Mesenchymal stem cell (in vitro differentiated cells and primary cell): Measurements from ENCODE around the gene SH2D7.

Experiments
- DNase-seq: peaks from one replicate; pipeline ENCODE4 v3.0.0-alpha.2; 2013
- H2AFZ ChIP-seq: one replicate; pipeline ENCODE4 v1.6.1; 2013; ENCODE audit warnings: low read depth, mild to moderate bottlenecking, control low read depth, inconsistent platforms, low read length, moderate library complexity
- H2AK5ac ChIP-seq: 2 replicates; pipeline ENCODE4 v1.6.1; 2013; ENCODE audit warnings: low read length, moderate library complexity, mild to moderate bottlenecking, inconsistent platforms; ENCODE audit not compliant: severe bottlenecking
- H2BK120ac ChIP-seq: one replicate; pipeline ENCODE4 v1.6.1; 2013; ENCODE audit warnings: low read depth, mild to moderate bottlenecking, inconsistent platforms, low read length, moderate library complexity
- H2BK12ac ChIP-seq, 2 experiments: one replicate each; pipeline ENCODE4 v1.6.1; 2013; ENCODE audit warnings: inconsistent platforms in 2 of 2, low read length in 2 of 2, mild to moderate bottlenecking in 2 of 2, moderate library complexity in 2 of 2, control low read depth in 1 of 2
- H2BK15ac ChIP-seq: one replicate; pipeline ENCODE4 v1.6.1; 2013; ENCODE audit warnings: mild to moderate bottlenecking, low read depth, inconsistent platforms; ENCODE audit not compliant: poor library complexity, severe bottlenecking
- H2BK5ac ChIP-seq: 2 replicates; pipeline ENCODE4 v1.6.1; 2013; ENCODE audit warnings: low read depth, mild to moderate bottlenecking, low read length, control low read depth, inconsistent platforms; ENCODE audit not compliant: poor library complexity, severe bottlenecking
- H3K14ac ChIP-seq, 2 experiments: one replicate each; pipeline ENCODE4 v1.6.1; 2013; ENCODE audit warnings: inconsistent platforms in 2 of 2, low read length in 2 of 2, control low read depth in 1 of 2, mild to moderate bottlenecking in 1 of 2, moderate library complexity in 1 of 2
- H3K18ac ChIP-seq, 2 experiments: one replicate each; pipeline ENCODE4 v1.6.1; 2013; ENCODE audit warnings: inconsistent platforms in 2 of 2, low read length in 2 of 2, control low read depth in 1 of 2, low read depth in 1 of 2, mild to moderate bottlenecking in 1 of 2
- H3K23ac ChIP-seq, 2 experiments: one replicate each; pipeline ENCODE4 v1.6.1; 2013; ENCODE audit warnings: inconsistent platforms in 2 of 2, low read length in 2 of 2, mild to moderate bottlenecking in 2 of 2, moderate library complexity in 2 of 2, control low read depth in 1 of 2
- H3K27ac ChIP-seq: 2 replicates; pipeline ENCODE4 v1.5.1; 2013; ENCODE audit warnings: mild to moderate bottlenecking, moderate library complexity, low read length, control low read depth, inconsistent platforms; ENCODE audit not compliant: poor library complexity, severe bottlenecking
- H3K27me3 ChIP-seq, 2 experiments: 2 replicates each; pipeline versions ENCODE4 v1.6.1 to v1.7.0; 2013; ENCODE audit warnings: low read length in 2 of 2, mild to moderate bottlenecking in 2 of 2, moderate library complexity in 2 of 2, control low read depth in 1 of 2, inconsistent platforms in 1 of 2; ENCODE audit not compliant: control insufficient read depth in 1 of 2, insufficient read depth in 1 of 2
- H3K36me3 ChIP-seq, 2 experiments: 2 replicates each; pipeline versions ENCODE4 v1.6.1 to v1.7.0; 2013; ENCODE audit warnings: low read length in 2 of 2, control low read depth in 1 of 2, inconsistent platforms in 1 of 2, low read depth in 1 of 2, mild to moderate bottlenecking in 1 of 2; ENCODE audit not compliant: insufficient read depth in 2 of 2, control insufficient read depth in 1 of 2
- H3K4ac ChIP-seq, 2 experiments: one replicate each; pipeline ENCODE4 v1.6.1; 2013; ENCODE audit warnings: inconsistent platforms in 2 of 2, low read length in 2 of 2, mild to moderate bottlenecking in 2 of 2, moderate library complexity in 2 of 2, control low read depth in 1 of 2, low read depth in 1 of 2
- H3K4me1 ChIP-seq: 2 replicates; pipeline ENCODE4 v1.6.1; 2013; ENCODE audit warnings: low read depth, low read length, control low read depth; ENCODE audit not compliant: control insufficient read depth, insufficient read depth
- H3K4me2 ChIP-seq: 2 replicates; pipeline ENCODE4 v1.6.1; 2013; ENCODE audit warnings: low read length, mild to moderate bottlenecking, inconsistent platforms; ENCODE audit not compliant: poor library complexity, severe bottlenecking
- H3K4me3 ChIP-seq, 2 experiments: 2 replicates each; pipeline versions ENCODE4 v1.5.1 to v1.7.0; 2013; ENCODE audit warnings: low read length in 2 of 2, mild to moderate bottlenecking in 2 of 2, control low read depth in 1 of 2, low read depth in 1 of 2; ENCODE audit not compliant: insufficient read depth in 1 of 2
- H3K79me1 ChIP-seq: replicated peaks from 2 replicates; pipeline ENCODE4 v1.6.1; 2013; ENCODE audit warnings: mild to moderate bottlenecking, control low read depth, low read length, inconsistent platforms; ENCODE audit not compliant: poor library complexity, severe bottlenecking
- H3K9ac ChIP-seq: 2 replicates; pipeline ENCODE4 v1.7.0; 2013; ENCODE audit warnings: mild to moderate bottlenecking, low read length, moderate library complexity
- H3K9me3 ChIP-seq: 2 replicates; pipeline ENCODE4 v1.7.0; 2013; ENCODE audit warnings: mild to moderate bottlenecking, low read length; ENCODE audit not compliant: control insufficient read depth
- H4K8ac ChIP-seq: one replicate; pipeline ENCODE4 v1.6.1; 2013; ENCODE audit warnings: inconsistent platforms, mild to moderate bottlenecking, low read length, moderate library complexity
- H4K91ac ChIP-seq: one replicate; pipeline ENCODE4 v1.6.1; 2013; ENCODE audit warnings: mild to moderate bottlenecking, low read length, inconsistent platforms
- WGBS: methylation state at CpG from one replicate; pipeline ENCODE4 v1.1.7; 2013; ENCODE audit warnings: mixed read lengths; 5-methylcytosine and 5-hydroxymethylcytosine counted together

The SH2D7 gene

GRCh38 chr15:78047761-78048627, 44.4 kb upstream of the SH2D7 start:
- no peak overlapping the region for H4K91ac ChIP-seq
- DNase-seq: peak; percentile 80
- H3K4ac ChIP-seq: peak overlapping the region in 1 of 2 experiments; percentile 46
- peak overlapping the region in 1 of 2 experiments; percentile 51 for H2BK12ac ChIP-seq
- H2BK15ac ChIP-seq: no peak overlapping the region
- peak overlapping the region in 1 of 2 experiments; percentile 41 for H3K4me3 ChIP-seq
- H3K79me1 ChIP-seq: peaks cover 21% of the 10 kb centered on the region
- H2AFZ ChIP-seq: no peak overlapping the region
- H3K18ac ChIP-seq: peak overlapping the region; percentile 48 to 58
- H3K4me1 ChIP-seq: peaks cover 24% of the 10 kb centered on the region
- H3K4me2 ChIP-seq: no peak overlapping the region
- no peak overlapping the region for H2AK5ac ChIP-seq
- peak overlapping the region; percentile 71 for H3K27ac ChIP-seq
- peaks cover 27 to 41% of the 10 kb centered on the region in 2 experiments for H3K36me3 ChIP-seq
- no peak overlapping the region for H2BK120ac ChIP-seq
- peak overlapping the region; percentile 48 for H2BK5ac ChIP-seq
- no peaks in the 10 kb centered on the region for H3K27me3 ChIP-seq
- H3K9ac ChIP-seq: peak overlapping the region; percentile 83
- H3K23ac ChIP-seq: peak overlapping the region in 1 of 2 experiments; percentile 41
- peak overlapping the region in 1 of 2 experiments; percentile 83 for H3K14ac ChIP-seq
- no peaks in the 10 kb centered on the region for H3K9me3 ChIP-seq
- H4K8ac ChIP-seq: peak overlapping the region; percentile 45
- 51% methylated on average over 6 of the region's 8 CpGs for WGBS

DNA sequence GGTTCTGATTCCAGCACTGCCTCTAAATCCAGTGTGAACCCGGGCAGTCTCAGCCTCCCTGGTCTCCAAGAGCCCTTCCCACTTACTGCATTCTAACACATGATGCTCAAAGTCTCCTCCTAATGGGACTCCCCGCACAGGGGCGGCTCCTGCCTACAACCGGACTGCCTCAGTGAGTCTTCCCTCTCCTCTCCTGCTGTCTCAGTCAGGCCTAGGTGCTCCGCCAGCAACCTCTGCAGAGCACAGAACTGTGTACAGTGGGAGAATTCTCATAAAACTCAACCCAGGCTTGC, 43.8 kb upstream of the SH2D7 start:
- H3K23ac ChIP-seq: no peak overlapping the region
- peak overlapping the region in 1 of 2 experiments; percentile 58 for H3K18ac ChIP-seq
- H3K79me1 ChIP-seq: peaks cover 20% of the 10 kb centered on the region
- no peaks in the 10 kb centered on the region for H3K9me3 ChIP-seq
- no peaks in the 10 kb centered on the region for H3K27me3 ChIP-seq
- no peak overlapping the region for H3K14ac ChIP-seq
- peaks cover 24% of the 10 kb centered on the region for H3K4me1 ChIP-seq
- peak overlapping the region in 1 of 2 experiments; percentile 46 for H3K4ac ChIP-seq
- H3K36me3 ChIP-seq: peaks cover 24 to 41% of the 10 kb centered on the region in 2 experiments
- no peak overlapping the region for H3K4me2 ChIP-seq
- peak overlapping the region; percentile 71 for H3K27ac ChIP-seq
- H3K9ac ChIP-seq: peak overlapping the region; percentile 83
- no peak for DNase-seq
- H2BK15ac ChIP-seq: no peak overlapping the region
- no peak overlapping the region for H2BK5ac ChIP-seq
- peak overlapping the region; percentile 25 to 51 for H2BK12ac ChIP-seq
- H2AK5ac ChIP-seq: peak overlapping the region; percentile 2
- peak overlapping the region; percentile 35 for H4K91ac ChIP-seq
- no peak overlapping the region for H2BK120ac ChIP-seq
- WGBS: 95% methylated on average over 5 of the region's 5 CpGs
- H4K8ac ChIP-seq: peak overlapping the region; percentile 45
- H2AFZ ChIP-seq: no peak overlapping the region
- peak overlapping the region in 1 of 2 experiments; percentile 28 for H3K4me3 ChIP-seq

DNA sequence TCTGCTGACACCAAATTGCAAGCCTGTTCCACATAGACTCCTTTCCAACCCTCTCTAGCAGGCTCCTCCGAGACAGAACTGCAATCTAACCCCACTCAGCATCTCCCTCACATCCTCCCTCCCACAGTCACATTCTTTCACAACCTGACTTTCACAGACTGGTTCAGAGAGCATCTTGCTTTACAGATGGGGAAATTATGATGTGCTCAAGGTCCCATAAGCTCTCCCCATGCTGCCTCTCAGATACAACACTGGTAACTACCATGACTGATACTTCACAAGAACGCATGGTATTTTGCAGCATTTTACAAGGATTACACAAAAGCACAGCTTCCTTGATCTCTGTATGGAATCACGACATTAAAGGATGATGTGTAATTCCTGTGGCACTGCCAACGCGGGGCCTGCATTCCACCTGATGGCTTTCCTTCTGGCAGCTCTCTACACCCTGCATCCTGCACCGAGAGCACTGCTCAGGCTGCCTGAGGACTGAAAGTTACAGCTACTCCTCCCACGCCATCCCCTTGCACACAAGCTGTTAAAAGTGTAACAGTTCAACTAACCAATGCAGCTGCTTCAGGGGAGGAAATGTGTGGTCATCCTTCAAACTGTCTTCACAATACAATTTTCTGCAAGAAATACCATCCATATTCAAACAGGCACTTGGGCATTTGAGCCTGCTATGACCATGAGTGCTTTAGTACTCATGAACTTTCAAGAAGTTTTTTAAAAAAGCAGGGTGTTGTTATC, 42.5 kb upstream of the SH2D7 start:
- Histone ChIP-seq H2BK5ac (no peak overlapping the region), H3K9me3 (no peaks in the 10 kb centered on the region), H3K4me3 (peak overlapping the region in 1 of 2 experiments; percentile 13), H4K8ac (no peak overlapping the region), H3K14ac (peak overlapping the region in 1 of 2 experiments; percentile 55), H3K23ac (no peak overlapping the region), H2BK120ac (no peak overlapping the region), H3K4me2 (no peak overlapping the region), H3K79me1 (peaks cover 20% of the 10 kb centered on the region), H3K4ac (no peak overlapping the region), H2BK15ac (no peak overlapping the region), H3K36me3 (peaks cover 21 to 31% of the 10 kb centered on the region in 2 experiments), H4K91ac (no peak overlapping the region), H3K4me1 (peaks cover 24% of the 10 kb centered on the region), H3K9ac (peak overlapping the region; percentile 17), H2BK12ac (peak overlapping the region in 1 of 2 experiments; percentile 23), H2AK5ac (no peak overlapping the region), H2AFZ (no peak overlapping the region), H3K27me3 (no peaks in the 10 kb centered on the region), H3K27ac (peak overlapping the region; percentile 71), H3K18ac (peak overlapping the region in 1 of 2 experiments; percentile 44)
- WGBS: 90% methylated on average over 7 of the region's 7 CpGs
- no peak for DNase-seq

DNA sequence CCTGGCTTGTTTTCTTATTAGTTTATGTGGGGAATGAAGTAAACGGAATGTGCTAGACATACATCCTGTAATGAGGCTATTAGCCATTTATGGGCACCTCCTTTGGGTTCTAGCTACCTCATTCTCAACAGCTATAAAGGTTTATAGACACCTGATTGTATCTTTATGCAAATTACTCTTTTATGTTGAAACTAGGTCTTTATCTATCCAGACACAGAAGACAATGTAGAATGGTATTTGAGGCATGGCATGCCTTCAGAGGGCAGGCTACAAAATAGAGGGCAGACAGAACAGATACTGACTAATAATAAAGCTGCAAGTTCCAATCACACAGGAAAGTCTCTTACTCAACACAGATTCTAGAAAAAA, 41.9 kb upstream of the SH2D7 start:
- no peak overlapping the region for H4K91ac ChIP-seq
- H3K27ac ChIP-seq: peak overlapping the region; percentile 64
- H4K8ac ChIP-seq: no peak overlapping the region
- peak overlapping the region; percentile 17 for H3K9ac ChIP-seq
- no peak overlapping the region for H3K4me3 ChIP-seq
- H3K4ac ChIP-seq: no peak overlapping the region
- H3K27me3 ChIP-seq: no peaks in the 10 kb centered on the region
- H3K23ac ChIP-seq: no peak overlapping the region
- no peak overlapping the region for H2BK12ac ChIP-seq
- H2BK120ac ChIP-seq: no peak overlapping the region
- H3K36me3 ChIP-seq: peaks cover 21 to 31% of the 10 kb centered on the region in 2 experiments
- no peak overlapping the region for H2BK5ac ChIP-seq
- H2AFZ ChIP-seq: no peak overlapping the region
- H3K4me1 ChIP-seq: peaks cover 26% of the 10 kb centered on the region
- H3K14ac ChIP-seq: no peak overlapping the region
- 67% methylated on average over 1 of the region's 1 CpG for WGBS
- H2BK15ac ChIP-seq: no peak overlapping the region
- no peak overlapping the region for H3K18ac ChIP-seq
- no peak overlapping the region for H2AK5ac ChIP-seq
- DNase-seq: no peak
- peaks cover 20% of the 10 kb centered on the region for H3K79me1 ChIP-seq
- H3K9me3 ChIP-seq: no peaks in the 10 kb centered on the region
- H3K4me2 ChIP-seq: no peak overlapping the region
